ENCODE data around the gene NEMP1. TPM values are rescaled to one million over a fixed set of nuclear protein-coding genes. Genes with fewer than 3 reads are reported as not detected.

Gene NEMP1
- polyA plus RNA-seq, 1 donor (not counting 4 experiments of a cell fraction or from before 2014, with no cell fraction given): 18.6 TPM

GRCh38 chr12:57097554-57097835 is 18.9 kb upstream of the NEMP1 start:
- H4K20me1 ChIP-seq (ENCODE audit: control insufficient read depth, extremely low read depth, insufficient read depth, low read length): no peaks in the 10 kb centered on the region
- dilution Hi-C loops (cut with MboI; ENCODE audit: extremely low pct_ligation_motif_present, low sequenced_read_pairs): no loop called here
- H3K9ac ChIP-seq (ENCODE audit: control insufficient read depth, extremely low read depth, insufficient read depth, low read length): no peak overlapping the region
- H3K27ac ChIP-seq (ENCODE audit: control insufficient read depth, insufficient read depth, low read length): no peak overlapping the region
- FAIRE-seq: no peak
- H2AFZ ChIP-seq (ENCODE audit: control insufficient read depth, low read length): no peak overlapping the region
- peaks cover 35% of the 10 kb centered on the region for H3K4me1 ChIP-seq (ENCODE audit: control insufficient read depth, extremely low read depth, insufficient read depth, low read length)
- peaks cover 24 to 40% of the 10 kb centered on the region in 2 experiments for H3K36me3 ChIP-seq (ENCODE audit: control insufficient read depth in 2 of 2, extremely low read depth in 1 of 2, insufficient read depth in 2 of 2, low read length in 2 of 2)
- no peaks in the 10 kb centered on the region for H3K79me2 ChIP-seq (ENCODE audit: control insufficient read depth, insufficient read depth, low read length)
- H3K9me1 ChIP-seq (ENCODE audit: control insufficient read depth, extremely low read depth, insufficient read depth, low read length): peaks cover 4% of the 10 kb centered on the region
- H3K4me3 ChIP-seq (ENCODE audit: control insufficient read depth in 2 of 3, extremely low read depth in 1 of 3, insufficient read depth in 2 of 3, low read depth in 1 of 3, low read length in 3 of 3): no peak overlapping the region
- no peaks in the 10 kb centered on the region for H3K27me3 ChIP-seq (ENCODE audit: control insufficient read depth, extremely low read depth, insufficient read depth, low read length)
- no peak for DNase-seq (ENCODE audit: low read depth, low spot score)
- no peak overlapping the region for H3K4me2 ChIP-seq (ENCODE audit: control insufficient read depth, extremely low read depth, insufficient read depth, low read depth, low read length)
- TF ChIP-seq CTCF (optimal IDR thresholded peaks at IDR 0.05 in 1 of 3, IDR thresholded peaks at IDR 0.05 in 1 of 3, conservative IDR thresholded peaks at IDR 0.05 in 1 of 3; ENCODE audit: extremely low read depth in 1 of 3, insufficient read depth in 2 of 3, low read length in 3 of 3) (no peak), EZH2 (IDR thresholded peaks at IDR 0.05; ENCODE audit: low read length) (no peak)
- no peaks in the 10 kb centered on the region for H3K9me3 ChIP-seq (ENCODE audit: control insufficient read depth, low read depth, low read length)

GRCh38 chr12:57096748-57097553 is 18.4 kb upstream of the NEMP1 start:
- Histone ChIP-seq H3K79me2 (ENCODE audit: control insufficient read depth, insufficient read depth, low read length) (no peaks in the 10 kb centered on the region), H3K27ac (ENCODE audit: control insufficient read depth, insufficient read depth, low read length) (peak overlapping the region; percentile 73), H2AFZ (ENCODE audit: control insufficient read depth, low read length) (no peak overlapping the region), H3K9me3 (ENCODE audit: control insufficient read depth, low read depth, low read length) (no peaks in the 10 kb centered on the region), H4K20me1 (ENCODE audit: control insufficient read depth, extremely low read depth, insufficient read depth, low read length) (no peaks in the 10 kb centered on the region), H3K27me3 (ENCODE audit: control insufficient read depth, extremely low read depth, insufficient read depth, low read length) (no peaks in the 10 kb centered on the region), H3K4me1 (ENCODE audit: control insufficient read depth, extremely low read depth, insufficient read depth, low read length) (peaks cover 35% of the 10 kb centered on the region), H3K36me3 (ENCODE audit: control insufficient read depth in 2 of 2, extremely low read depth in 1 of 2, insufficient read depth in 2 of 2, low read length in 2 of 2) (peaks cover 26 to 45% of the 10 kb centered on the region in 2 experiments), H3K9me1 (ENCODE audit: control insufficient read depth, extremely low read depth, insufficient read depth, low read length) (peaks cover 4% of the 10 kb centered on the region), H3K4me2 (ENCODE audit: control insufficient read depth, extremely low read depth, insufficient read depth, low read depth, low read length) (peak overlapping the region; percentile 20), H3K4me3 (ENCODE audit: control insufficient read depth in 2 of 3, extremely low read depth in 1 of 3, insufficient read depth in 2 of 3, low read depth in 1 of 3, low read length in 3 of 3) (no peak overlapping the region), H3K9ac (ENCODE audit: control insufficient read depth, extremely low read depth, insufficient read depth, low read length) (no peak overlapping the region)
- FAIRE-seq: no peak
- dilution Hi-C loops (cut with MboI; ENCODE audit: extremely low pct_ligation_motif_present, low sequenced_read_pairs): no loop called here
- no peak for TF ChIP-seq EZH2 (IDR thresholded peaks at IDR 0.05; ENCODE audit: low read length)
- TF ChIP-seq CTCF (optimal IDR thresholded peaks at IDR 0.05 in 1 of 3, IDR thresholded peaks at IDR 0.05 in 1 of 3, conservative IDR thresholded peaks at IDR 0.05 in 1 of 3; ENCODE audit: extremely low read depth in 1 of 3, insufficient read depth in 2 of 3, low read length in 3 of 3): no peak
- DNase-seq (ENCODE audit: low read depth, low spot score): no peak
